NCI-H2081 treated with DMSO at 0.1 percent for 48 hours (cell line): ENCODE data around the gene ZNF93.
"Not testable (repeated sequence)": the region's sequence is repeated elsewhere in the genome, so short reads cannot be mapped to it uniquely, and the experiment has no call there.

Experiments used
- DNase-seq: peaks from one replicate; lab custom pipeline; 2025; lab: John Stamatoyannopoulos, UW

ZNF93 gene

GRCh38 chr19:19938449-19938848 is 37.7 kb downstream of the ZNF93 start:
- no peak for DNase-seq

- DNase-seq, result no peak
These were observed 43.3 kb downstream of the ZNF93 start for GRCh38 chr19:19943848-19944582.

- no peak for DNase-seq
These were observed 43.8 kb downstream of the ZNF93 start for GRCh38 chr19:19944583-19944880.

- no peak for DNase-seq
These were observed 45.5 kb downstream of the ZNF93 start for GRCh38 chr19:19946226-19946625.

- DNase-seq, result no peak
These were observed 48.1 kb downstream of the ZNF93 start for GRCh38 chr19:19948800-19949199.

- no peak for DNase-seq
These were observed 54.5 kb downstream of the ZNF93 start for GRCh38 chr19:19955208-19955607.

GRCh38 chr19:19956434-19957075 is 55.8 kb downstream of the ZNF93 start:
- DNase-seq, result no peak

- not testable (repeated sequence) for DNase-seq
These were observed 57.0 kb downstream of the ZNF93 start for GRCh38 chr19:19957766-19958165.

- not testable (repeated sequence) for DNase-seq
These were observed 58.5 kb downstream of the ZNF93 start for GRCh38 chr19:19959151-19959799.

GRCh38 chr19:19964416-19964815 is 63.7 kb downstream of the ZNF93 start:
- DNase-seq, result no peak

- not testable (repeated sequence) for DNase-seq
These were observed 65.4 kb downstream of the ZNF93 start for GRCh38 chr19:19966126-19966525.

GRCh38 chr19:19966862-19967261 is 66.1 kb downstream of the ZNF93 start:
- DNase-seq, result no peak
